HUDEP-2 (cell line): ENCODE data around the gene GIPC3.
"Not testable (repeated sequence)": the region's sequence is repeated elsewhere in the genome, so short reads cannot be mapped to it uniquely, and the experiment has no call there.

Experiments
- DNase-seq, 76 experiments: peaks; one replicate each; lab custom pipeline; 2025; ENCODE audit not compliant: unreplicated experiment in 76 of 76; lab: John Stamatoyannopoulos, UW

The GIPC3 gene

DNA sequence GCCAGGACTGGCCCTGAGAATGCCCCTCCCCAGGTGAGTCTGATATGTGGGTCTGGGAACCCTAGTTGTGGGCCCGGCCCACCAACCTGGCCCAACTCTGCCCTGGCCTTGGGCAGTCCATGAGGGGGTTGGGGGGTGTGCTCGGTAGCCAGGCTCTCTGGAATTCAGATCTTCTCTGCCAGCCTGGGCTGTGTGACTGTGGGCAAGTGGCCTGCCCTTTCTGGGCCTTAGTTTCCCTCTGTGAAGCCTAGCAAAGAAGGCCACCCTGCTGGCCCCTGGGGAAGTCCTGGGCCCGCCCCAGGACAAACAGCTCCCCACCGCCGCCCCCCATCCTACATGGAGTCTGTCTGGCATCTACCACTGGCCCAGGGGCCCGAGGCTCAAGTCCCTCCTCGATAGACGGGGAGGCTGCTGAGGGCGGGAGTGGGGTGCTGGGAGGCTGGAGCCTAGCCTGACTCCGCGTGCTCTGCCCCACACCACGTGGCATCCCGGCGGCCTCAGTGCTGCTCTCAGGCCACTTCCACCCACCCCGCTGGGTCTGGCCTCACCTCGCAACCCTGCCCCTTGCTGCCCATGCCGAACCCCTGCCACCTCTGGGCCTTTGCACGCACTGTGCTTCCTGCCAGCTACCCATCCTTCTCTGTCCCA lies 29.7 kb downstream of the GIPC3 start:
- no peak for DNase-seq

DNA sequence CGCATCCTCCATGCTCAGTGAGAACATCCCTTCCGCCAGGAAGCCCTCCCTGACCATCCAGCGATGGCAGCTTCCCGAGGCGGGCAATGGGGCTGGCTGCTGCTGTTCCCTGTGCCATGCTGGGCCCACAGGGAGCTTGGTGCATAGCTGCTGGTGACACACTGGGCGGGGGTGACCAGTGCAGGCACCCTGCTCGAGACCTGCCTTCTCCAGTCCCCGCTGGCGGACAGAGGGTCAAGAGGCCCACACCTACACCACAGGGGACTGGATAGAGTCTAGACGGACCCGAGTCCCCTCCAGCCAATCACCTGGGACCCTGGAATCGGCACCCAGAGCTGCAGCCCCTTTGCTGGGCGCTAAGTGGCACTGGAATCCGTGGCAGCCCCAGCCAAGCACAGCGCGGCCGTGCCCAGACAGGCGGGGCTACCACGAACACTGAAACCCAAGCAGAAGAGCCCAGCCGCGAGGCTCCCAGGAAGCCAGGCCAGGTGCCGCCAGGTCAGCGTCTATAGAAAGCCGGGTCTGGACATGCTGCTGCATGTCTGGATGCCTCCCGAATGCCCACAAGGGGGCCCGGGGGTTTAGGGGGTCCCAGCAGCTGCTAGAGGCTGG lies 30.4 kb downstream of the GIPC3 start:
- DNase-seq, result no peak

DNA sequence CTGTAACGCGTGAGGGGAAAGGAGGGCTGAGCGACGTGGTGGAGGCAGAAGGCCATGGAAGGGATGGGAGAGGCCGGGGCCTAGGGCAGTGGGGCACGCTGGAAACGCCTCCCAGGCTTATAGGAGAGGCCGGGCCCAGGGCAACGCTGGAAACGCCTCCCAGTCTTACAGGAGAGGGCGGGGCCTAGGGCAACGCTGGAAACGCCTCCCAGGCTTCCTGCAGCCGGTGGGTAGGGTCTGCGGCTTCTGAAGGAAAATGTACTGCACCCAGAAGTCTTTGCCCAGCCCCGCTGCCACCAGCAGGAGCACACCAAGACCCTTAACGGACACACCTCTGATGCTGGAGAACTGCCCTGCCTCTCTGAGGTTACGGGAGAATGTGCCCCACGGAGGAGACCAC lies 32.2 kb downstream of the GIPC3 start:
- no peak for DNase-seq

DNA sequence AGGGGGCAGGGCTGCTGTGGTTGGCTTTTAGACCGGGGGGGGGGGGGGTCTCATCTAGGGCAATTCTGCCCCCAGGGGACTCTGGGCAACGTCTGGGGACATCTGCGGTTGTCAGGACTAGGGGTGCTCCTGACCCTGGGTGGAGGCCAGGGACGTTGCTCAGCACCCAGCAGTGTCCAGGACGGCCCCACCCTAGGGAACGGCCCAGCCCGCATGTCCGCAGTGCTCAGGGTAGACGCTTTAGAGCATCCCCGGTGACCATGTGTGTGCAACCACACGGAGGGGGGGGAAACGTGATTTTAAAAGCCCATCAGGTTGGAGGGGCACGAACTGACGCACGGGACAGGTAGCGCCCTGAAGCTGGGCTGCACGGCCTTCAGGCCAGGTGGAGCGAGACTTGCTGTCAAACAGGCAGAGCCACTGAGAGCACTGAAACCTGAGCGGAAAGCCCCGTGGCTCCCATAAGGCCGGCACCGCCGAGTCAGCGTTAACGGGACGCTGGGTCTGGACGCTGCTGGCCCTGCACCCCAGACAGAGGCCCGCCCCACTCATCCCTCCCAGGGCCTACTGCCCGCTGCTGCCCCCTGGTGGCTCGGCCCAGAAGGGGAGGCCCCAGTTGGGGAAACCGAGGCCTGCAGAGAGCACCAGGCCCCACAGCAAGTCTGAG lies 33.0 kb downstream of the GIPC3 start:
- peak in 43 of 76 experiments; percentile 4 to 59 (median 34) for DNase-seq

DNA sequence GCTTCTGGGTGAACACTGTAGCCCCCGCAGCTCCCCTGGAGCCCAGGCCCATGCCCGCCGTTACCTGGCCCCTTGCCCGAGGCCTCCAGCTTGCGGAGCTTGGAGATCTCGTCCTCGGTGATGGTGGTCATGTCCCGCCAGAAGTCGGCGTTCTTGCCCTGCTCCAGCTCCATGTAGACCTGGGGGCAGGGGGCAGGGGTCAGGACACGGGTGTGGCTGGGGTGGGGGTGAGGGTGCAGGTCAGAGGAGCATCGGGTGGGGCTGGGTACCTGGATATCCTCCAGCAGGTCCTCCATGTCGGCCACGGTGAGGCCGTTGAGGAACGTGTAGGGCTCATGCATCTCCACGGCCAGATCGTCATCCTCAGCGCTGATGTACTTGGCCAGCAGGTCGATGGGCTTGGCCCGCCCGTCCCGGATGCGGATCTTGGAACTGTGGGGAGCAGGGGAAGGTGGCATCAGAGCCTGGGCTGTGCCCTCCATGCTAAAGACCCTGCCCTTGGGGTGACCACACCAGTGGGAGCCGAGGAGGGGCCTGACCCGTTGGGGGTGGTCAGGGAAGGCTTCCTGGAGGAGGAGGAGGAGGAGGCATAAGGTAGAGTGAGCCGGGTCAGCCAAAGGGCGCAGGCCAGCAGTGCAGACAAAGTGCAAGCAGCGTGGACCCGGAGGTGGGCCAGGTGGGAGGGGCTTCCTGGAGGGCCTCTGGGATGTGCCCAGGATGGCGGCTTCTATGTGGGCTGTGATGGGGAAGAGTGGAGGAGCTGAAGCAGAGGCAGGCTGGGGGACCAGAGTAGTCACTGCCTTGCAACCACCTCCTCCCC lies 33.7 kb downstream of the GIPC3 start:
- DNase-seq, result no peak

DNA sequence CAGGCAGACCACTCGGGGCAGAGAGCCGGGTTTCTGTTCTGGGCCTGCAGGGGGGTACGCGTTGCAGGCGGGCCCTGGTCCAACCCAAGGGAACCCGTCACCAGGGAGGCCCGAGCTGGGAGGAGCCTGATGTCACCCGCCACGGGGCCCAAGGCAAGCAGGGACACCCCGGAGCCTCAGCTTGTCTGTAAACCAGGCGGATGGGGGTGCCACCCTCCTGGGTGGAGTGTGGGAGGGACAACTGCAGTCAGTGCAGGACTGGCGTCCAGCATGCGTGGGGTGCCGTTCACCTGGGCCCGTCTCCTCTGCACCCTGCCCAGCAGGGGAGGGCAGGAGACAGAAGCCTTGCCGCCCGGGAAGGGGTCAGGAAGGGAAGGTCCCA lies 34.3 kb downstream of the GIPC3 start:
- no peak for DNase-seq

DNA sequence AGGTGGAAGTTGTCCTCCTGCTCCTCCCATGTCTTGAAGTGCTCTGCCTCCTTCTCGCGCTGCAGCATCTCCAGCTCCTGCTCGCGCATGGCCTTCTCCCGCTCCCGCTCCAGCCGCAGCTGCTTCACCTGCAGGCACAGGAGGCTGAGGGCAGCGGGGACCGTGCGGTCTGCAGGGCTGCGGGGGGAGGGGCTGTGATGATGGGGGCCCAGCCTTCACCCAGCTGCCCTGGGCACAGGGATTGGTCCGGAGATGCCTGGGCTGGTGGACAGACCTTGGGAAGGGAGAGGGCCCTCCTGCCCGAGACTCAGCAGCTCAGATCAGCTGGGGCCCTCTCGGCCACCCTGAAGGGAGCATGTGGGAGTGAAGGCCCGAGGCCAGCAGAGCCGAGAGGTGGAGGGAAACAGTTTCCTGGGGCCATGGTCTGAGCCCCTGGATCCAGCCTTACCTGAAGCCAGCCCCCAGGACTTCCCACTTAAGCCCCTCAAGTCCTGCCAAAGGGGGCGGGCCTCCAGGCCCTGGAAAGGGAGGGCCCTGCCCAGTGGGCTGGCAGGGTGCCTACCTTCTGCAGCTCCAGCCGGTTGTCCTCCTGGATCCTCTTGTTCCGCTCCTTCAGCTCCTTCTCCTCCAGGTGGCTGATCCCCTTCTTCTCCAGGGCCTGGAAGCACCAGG lies 35.0 kb downstream of the GIPC3 start:
- peak in 2 of 76 experiments; percentile 9 to 16 for DNase-seq

DNA sequence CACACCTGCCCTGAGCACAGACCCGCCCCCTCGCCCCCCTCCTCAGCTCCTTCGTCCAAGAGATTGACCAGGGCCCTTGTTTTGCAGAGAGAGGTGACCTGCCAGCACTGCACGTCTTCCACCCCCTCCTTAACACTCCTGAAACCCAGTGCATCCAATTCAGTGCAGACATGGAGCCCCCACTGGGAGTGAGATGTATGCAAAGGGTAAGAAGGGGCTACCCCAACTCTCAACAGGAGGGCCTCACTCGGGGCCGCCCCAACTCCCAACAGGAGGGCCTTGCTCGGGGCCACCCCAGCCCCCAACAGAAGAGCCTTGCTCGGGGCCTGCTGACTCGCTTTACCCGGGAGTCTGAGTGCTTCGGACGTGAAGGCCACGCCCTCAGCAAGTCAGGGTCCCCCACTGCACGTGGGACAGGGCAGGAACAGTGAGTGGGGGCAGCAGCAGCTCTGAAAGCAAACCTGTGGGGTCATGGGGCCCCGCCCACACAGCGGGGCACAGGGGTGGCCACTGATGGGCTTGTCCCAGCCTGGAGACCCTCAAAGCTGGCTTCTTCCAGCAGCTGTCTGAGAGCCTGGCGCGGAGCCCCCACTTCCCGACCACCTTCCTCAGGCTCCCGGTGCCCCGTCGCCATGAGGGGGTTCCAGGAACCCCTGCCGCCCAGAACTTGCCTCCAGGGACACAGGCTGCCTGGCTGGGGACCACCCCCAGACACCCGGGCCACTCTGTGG lies 35.7 kb downstream of the GIPC3 start:
- DNase-seq, result no peak

DNA sequence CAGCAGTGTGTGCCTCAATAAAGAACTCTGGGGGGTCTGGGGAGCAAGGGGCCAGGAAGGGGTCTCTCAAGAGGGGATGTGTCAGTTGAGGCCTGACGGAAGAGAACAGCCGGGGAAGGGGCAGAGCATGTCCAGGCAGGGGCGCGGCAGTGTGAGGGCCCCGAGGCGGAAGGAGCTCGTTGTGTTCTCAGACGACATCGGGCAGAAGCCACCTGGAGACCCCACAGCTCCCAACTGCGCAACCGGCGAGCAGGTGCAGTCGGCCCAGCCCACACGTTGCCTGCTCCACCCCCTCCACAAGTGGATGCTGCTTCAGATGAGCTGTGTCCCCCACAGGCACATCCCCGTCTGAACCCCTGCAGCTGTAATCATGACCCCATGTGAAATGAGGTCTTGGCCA lies 36.4 kb downstream of the GIPC3 start:
- DNase-seq, result no peak

DNA sequence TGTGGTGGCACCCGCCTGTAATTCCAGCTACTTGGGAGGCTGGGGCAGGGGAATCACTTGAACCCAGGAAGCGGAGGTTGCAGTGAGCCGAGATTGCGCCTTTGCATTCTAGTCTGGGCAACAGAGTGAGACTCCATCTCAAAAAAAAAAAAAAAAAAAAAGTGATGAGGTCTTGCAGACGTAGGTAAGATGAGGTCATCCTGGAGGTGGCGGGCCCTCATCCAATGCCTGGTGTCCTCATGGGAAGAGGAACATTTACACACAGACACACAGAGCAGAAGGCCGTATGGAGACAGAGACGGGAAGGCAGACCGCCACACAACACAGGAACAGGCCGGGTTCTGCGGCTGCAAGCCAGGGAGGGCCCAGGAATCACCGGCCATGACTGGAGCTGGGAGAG lies 36.9 kb downstream of the GIPC3 start:
- no peak for DNase-seq

DNA sequence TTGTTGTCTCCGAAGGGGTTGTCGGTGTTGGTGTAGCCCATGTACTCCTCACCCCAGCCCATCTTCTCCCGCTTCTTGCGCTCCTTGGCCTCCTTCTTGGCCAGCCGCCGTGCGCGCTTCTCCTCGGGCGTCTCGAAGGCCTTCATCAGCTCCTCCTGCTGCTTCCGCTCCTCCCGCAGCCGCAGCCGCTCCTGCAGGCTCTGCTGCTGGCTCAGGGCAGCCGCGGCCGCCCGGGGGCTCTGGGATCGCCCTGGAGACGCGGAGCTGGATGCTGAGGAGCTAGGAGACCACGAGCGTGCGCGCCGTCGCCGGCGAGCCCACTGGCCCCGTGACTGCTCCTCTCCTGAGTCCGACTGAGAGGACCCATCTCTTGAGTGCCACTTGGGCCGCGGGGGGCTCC lies 38.4 kb downstream of the GIPC3 start:
- no peak for DNase-seq

DNA sequence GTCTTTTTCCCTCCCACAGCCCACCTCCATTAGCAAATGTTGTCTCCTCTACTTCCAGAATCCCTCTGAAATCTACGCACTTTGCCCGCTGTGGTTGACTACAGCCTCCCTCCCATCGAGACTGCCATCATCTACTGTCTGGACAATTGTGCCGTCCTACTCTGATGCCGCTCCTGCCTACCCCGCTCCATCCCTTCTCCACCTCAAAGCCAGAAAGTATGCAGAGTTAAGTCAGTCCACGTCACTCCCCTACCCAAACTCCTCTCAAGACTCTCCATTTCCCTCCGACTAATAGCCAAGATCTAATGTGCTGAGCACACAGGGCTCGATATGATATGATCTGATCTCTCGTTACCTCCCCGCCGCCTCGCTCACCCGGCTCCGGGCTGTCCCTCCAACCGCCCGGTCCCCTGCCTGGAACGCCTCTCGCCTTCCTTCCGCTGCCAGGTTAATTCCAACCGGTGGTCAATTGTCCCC lies 40.8 kb downstream of the GIPC3 start:
- peak in 25 of 76 experiments; percentile 15 to 79 (median 37) for DNase-seq

DNA sequence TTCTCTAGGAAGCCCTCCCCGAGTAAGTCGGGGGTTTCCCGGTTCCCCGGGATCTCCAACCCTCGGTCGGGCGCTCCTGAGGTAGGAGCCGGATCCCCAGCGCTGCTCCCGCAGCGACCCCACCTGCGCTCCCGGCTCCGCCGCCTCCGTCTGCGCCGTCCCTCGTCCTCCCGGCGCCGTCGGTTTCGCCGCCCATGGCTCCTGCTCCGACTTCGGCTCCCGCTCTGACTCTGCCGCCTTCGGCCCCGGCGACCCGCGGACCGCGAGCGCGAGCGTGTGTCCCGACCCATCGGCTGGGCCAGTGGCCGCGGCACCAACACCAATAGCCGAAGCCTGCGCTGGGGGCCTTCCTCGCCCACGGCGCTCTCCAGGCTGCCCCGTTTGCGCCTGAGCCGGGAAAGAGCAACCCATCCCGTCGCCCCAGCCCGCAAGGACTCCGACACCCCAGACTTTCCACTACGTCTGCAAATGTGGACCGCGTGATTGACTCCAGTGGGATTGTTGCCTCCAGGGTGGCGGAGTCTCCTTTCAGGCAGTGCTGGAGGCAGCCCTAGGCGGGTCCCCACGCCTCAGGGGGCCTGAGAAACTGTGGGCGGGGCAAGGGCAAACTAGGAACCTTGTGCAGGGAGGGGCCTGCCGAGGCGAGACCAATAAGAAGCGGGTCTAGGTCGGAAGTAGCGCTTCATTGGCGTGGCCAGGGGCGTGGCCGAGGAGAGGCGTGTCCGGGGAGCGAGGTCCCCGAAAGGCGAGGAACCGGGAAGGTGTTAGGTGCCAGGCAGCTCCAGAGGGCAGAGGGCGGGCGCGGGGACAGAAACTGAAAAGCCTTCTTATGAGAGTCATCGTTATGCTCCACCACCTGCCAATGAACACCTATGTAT lies 41.4 kb downstream of the GIPC3 start, which contains the start of gene CACTIN:
TSS of gene CACTIN (minus strand) at position 318 of the 878 bp plus-strand sequence. CDS start at position 290, 28 bp downstream.
- DNase-seq, result peak; percentile 80 to 100 (median 99)

DNA sequence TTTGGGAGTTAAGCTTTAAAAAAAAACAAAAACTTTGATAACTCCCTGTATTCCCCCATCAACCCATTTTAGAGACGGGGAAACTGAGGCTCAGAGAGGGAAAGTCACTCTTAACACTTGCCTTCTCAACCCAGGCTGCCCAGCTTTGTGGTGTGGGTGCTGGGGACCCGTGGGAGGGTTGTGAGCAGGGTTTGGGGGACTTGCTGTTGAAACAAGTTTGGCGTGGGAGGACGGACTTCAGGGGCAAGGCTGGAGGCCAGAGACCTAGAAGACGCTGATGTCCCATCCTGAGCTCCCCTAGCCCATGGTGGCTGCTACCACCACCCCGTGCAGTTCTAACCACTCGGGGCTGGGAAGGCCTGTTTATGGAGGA lies 42.1 kb downstream of the GIPC3 start:
- DNase-seq, result no peak

DNA sequence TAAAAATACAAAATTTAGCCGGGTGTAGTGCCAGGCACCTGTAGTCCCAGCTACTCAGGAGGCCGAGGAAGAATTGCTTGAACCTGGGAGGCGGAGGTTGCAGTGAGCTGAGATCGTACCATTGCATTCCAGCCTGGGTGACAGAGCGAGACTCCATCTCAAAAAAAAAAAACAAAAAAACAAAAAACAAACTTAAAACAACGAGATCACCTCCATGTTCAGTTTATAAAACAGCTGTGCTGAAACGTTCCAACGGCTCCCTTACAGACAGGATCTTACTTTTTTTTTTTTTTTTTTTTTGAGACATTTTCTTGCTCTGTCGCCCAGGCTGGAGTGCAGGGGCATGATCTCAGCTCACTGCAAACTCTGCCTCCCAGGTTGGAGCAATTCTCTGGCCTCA lies 43.5 kb downstream of the GIPC3 start:
- not testable (repeated sequence) for DNase-seq

DNA sequence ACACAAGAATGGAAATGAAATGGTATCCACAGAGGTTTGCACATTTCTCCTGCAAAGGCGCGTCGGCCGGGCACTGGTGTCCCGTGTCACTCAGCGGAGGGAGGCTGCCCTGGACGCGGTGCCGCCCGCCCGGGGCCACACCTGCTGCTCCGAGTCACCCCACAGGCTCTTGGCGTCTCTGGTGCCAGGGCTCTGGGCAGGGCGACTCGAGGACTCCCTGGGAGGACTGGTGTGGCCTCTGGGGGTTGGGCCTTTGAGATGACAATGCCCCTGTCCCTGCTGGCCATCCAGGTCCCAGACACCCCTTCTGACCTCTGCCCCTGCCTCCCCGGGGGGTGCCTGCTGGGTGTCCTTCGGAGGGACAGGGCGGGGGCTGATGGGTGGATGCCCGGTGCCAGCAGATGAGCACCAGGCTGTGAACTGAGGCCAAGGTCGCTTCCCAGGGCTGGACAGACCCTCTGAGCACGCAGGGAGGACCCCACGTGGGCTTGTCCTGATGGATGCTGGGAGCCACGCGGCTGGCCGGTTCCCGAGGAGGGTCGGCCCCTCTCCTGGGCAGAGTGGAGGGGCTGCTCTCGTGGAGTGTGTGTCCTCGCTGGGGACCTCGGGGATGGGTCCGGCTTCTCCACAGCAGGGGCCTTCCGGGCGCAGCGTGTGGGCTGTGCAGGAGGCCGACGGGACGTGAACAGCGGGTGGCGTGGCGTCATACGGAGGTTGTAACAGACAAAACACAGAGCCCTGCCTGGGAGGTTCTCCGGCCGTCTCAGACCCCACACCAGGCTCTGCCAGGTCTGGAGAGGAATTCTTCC lies 46.0 kb downstream of the GIPC3 start:
- no peak for DNase-seq

DNA sequence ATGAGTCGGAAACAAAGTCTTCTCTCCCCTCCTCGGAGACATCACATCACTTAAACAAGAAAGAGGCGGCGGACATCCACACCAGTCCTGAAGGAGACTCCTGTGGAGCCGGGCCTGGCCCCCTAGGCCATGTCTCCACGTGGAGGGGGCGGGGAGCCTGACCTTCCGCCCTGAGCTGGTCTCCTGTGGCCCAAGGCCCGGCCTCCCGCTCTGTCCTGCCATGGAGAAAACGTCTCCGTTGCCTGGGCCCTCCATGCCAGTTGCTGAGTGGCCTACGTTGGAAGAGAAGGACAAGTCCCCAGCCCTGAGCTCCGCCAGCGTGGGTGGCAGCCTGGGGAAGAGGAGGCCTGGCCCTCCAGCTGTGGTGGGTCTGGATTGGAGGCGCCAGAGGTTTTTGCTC lies 46.8 kb downstream of the GIPC3 start:
- no peak for DNase-seq
